GM19395 (cell line): ENCODE data around the gene DPYD.

ENCODE experiments used
- ATAC-seq: cut with Tn5 transposase; IDR thresholded peaks from one replicate; pipeline ENCODE4 v1.9.1; 2021; ENCODE audit warnings: mild to moderate bottlenecking, moderate library complexity; ENCODE audit not compliant: unreplicated experiment

DPYD gene

DNA sequence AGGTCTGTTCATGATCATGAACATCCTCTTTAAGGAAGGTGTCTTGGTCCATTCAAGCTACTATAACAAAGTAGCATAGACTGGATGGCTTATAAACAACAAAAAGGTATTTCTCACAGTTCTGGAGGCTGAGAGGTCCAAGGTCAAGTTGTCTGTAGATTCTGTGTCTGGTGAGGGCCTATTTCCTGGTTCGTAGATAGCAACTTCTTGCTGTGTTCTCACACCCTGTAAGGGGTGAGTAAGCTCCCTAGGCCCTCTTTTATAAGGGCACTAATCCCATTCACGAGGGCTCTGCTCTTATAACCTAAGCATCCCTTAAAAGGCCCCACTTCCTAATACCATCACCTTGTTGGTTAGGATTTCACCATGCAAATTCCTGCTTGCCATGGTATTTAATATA lies 851.5 kb downstream of the DPYD start:
- ATAC-seq = no peak

DNA sequence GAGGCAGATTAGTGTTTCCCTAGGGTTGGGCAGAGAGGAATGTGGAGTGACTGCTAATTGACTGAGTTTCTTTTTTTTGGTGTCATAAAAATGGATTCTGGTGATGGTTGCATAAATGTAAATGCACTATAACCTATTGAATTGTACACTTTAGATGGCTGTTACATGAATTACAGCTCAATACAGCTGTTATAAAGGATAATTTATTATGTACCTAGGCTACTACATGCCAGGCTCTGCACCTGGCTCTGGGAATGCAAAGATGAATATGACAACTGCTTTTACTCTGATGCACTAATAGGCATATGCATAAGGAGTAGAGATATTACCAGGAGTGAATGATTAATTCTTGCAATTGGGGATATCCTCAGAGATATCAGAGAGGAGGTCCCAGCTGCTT lies 854.0 kb downstream of the DPYD start:
- no peak for ATAC-seq

GRCh38 chr1:97063532-97063931 lies 857.3 kb downstream of the DPYD start:
- ATAC-seq = no peak

DNA sequence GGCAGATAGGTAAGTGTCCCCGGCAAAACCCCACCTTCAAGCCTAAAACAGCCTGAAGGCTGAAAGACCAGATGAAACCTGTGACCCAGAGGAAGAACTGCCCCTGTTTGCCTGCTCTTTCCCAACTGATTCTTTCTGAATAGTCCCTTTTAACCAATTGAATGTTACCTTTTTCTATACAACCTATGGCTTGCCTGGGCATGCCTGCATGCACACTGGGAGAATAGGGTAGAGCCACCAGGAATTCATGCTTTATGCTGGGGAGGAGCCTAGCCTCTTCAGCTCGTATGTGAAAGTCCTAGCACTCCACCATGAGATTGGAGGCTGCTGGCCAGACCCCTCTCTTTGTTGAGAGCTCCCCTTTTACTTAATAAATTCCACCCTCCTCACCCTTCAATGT lies 859.2 kb downstream of the DPYD start:
- ATAC-seq = no peak

DNA sequence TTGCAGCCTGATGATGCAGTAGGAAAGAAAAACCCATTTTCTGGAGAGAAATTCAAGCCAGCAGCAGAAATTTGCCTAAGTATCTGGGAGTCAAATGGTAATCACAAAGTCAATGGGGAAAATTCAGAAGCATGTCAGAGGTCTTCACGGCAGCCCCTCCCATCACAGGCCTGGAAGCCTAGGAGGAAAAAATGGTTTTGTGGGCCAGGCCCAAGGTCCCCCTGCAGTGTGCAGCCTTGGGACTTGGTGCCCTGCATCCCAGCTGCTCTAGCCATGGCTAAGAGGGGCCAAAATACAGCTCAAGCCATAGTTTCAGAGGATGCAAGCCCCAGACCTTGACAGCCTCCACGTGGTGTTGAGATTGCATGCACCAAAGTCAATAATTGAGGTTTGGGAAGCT lies 864.4 kb downstream of the DPYD start:
- ATAC-seq = no peak

DNA sequence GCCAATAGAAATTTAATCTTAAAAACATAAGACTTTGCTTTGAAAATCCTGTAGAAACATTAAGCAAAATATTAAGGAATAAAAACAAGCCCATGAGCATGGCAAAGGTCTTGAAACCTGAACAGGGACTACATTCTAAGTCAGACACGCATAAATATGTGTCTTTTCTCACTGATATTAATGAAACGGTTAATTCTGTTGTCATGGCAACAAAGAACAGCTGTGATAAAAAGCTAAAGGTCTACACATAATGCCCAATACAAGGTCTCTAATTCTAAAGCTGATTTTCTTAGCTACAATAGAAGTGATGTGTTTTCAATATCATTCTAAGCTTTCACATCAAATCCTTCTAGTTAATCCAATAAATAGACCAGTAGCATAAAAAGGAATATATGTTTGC lies 867.6 kb downstream of the DPYD start:
- no peak for ATAC-seq

DNA sequence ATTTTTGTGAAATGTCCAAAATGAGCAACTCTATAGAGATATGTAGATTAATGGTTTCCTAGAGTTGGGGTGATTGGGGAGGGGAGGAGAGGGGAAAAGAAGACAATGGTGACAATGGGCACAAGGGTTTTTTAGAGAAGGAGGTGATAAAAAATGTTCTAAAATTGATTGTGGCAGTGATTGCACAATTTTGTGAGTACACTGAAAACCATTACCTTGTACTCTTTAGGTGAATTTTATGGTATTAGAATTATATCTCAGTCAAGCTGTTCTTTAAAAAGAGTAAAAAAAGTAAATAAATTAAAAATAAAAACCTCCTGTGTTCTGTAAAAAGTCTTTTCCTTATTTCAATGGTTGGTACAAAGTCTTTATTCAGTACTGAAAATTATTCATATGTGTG lies 869.0 kb downstream of the DPYD start:
- no peak for ATAC-seq

GRCh38 chr1:97050506-97050905 lies 870.3 kb downstream of the DPYD start:
- ATAC-seq = no peak

DNA sequence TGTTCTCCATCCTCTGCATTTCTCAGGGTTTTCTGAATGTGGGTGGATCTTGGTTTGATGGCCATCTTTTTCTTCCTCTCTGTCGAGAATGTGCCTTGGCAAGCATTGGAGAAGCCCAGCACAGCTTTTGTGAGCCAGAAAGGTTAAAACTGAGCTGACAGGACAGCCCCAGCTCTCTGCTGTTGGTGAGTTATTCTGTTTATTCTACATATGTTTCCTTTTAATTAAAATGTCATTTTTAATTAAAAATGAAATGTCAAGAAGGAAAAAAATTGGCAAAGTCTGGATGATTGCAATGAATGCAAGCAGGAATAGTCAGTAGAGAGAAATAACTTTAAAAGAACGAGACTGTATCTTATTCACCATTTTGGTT lies 873.4 kb downstream of the DPYD start:
- ATAC-seq = no peak

- no peak for ATAC-seq
These were observed 873.9 kb downstream of the DPYD start for GRCh38 chr1:97046765-97047420.

DNA sequence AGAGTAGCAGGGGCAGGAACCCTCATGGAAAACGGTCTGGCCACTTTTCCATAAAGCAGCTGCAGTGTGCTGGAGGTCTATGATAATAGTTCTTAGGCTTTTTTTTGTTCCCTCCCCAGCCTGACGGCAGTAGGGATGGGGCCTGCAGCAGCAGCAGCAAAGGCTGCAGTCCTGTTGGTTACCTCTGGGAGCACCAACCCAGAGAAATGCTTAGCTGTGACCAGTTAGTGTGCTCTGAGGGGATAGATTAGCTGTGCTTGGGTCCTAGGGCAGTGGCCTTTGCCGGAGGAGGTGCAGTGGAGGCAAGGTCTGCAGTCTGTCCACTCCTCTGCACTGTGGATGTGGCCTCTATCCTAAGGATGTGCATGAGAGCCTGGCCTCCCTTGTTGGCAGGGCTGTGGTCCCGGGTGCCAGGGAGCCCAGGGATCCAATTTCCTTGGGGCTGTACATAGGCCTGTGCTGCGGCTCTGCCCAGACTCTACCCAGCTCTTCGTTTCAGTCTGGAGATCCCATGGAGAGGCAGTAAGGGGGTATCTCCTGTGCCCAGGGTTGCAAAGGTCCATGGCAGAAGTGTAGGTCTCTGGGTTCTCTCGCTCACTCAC lies 876.6 kb downstream of the DPYD start:
- no peak for ATAC-seq

- no peak for ATAC-seq
These were observed 878.3 kb downstream of the DPYD start for GRCh38 chr1:97042551-97042950.

DNA sequence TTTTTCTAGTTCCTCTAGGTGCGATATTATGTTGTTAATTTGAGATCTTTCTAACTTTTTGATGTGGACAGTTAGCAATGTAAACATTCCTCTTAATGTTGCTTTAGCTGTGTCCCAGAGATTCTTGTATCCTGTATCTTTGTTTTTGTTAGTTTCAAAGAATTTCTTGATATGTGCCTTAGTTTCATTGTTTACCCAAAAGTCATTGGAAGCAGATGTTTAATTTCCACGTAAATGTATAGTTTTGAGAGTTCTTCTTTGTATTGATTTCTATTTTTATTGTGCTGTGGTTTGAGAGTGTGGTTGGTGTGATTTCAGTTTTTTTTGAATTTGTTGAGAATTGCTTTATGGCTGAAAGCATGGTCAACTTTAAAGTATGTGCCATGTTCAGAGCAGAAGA lies 879.8 kb downstream of the DPYD start:
- ATAC-seq = no peak

GRCh38 chr1:97038410-97038809 lies 882.4 kb downstream of the DPYD start:
- ATAC-seq = no peak

GRCh38 chr1:97034651-97035050 lies 886.2 kb downstream of the DPYD start:
- ATAC-seq = no peak

DNA sequence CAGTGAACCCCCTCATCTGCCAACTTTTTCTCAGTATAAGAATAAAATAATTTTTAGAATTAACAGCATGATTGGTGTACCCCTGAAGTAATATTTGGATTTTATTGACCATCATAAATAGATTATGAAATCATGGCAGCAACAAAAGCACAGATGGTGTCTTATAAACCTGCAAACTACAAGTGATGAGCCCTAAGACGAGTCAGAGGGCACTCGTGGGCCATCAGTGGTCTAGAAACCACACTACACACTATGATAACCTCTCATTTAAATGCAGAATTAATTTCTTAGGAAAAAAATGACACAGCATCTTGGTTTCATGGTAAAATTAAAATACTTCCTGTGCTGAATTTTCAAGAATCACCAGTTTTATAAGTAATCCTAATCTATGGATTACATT lies 886.9 kb downstream of the DPYD start:
- no peak for ATAC-seq
